Thyroid gland (tissue), 4 donors: ENCODE measurements around the gene DVL2. TPM values are rescaled to one million over a fixed set of nuclear protein-coding genes. Genes with fewer than 3 reads are reported as not detected.

ENCODE experiments used
- DNase-seq, 2 donors: peaks; one replicate each; pipeline ENCODE4 v3.0.0-alpha.2; 2019
- H3K27ac ChIP-seq, 3 donors: fragments of 200-600 bp; sonication (generic); 1 replicate in 2 of 3; 2 replicates in 1 of 3; pipeline ENCODE4 v1.5.1; 2016 to 2019; ENCODE audit warnings: mild to moderate bottlenecking in 1 of 3, moderate library complexity in 1 of 3
- H3K27me3 ChIP-seq: fragments of 200-600 bp; sonication (generic); one replicate; pipeline ENCODE4 v1.5.1; 2019
- H3K36me3 ChIP-seq, 2 donors: fragments of 200-600 bp; sonication (generic); one replicate each; pipeline ENCODE4 v1.5.1; 2016 to 2019
- H3K4me1 ChIP-seq, 2 donors: fragments of 200-600 bp; sonication (generic); one replicate each; pipeline ENCODE4 v1.5.1; 2017 to 2019
- H3K4me3 ChIP-seq, 3 donors: fragments of 200-600 bp; sonication (generic); replicated peaks in 1 of 3; 1 replicate in 2 of 3; 2 replicates in 1 of 3; pipeline ENCODE4 v1.5.1; 2016; ENCODE audit warnings: mild to moderate bottlenecking in 1 of 3
- H3K9me3 ChIP-seq: fragments of 200-600 bp; sonication (generic); one replicate; pipeline ENCODE4 v1.5.1; 2017
- CTCF ChIP-seq, 6 experiments: fragments of 200-600 bp in 3 of 6; fragments of 450-650 bp in 3 of 6; sonication (generic) in 3 of 6; IDR thresholded peaks; one replicate each; pipeline ENCODE4 v1.5.1; 2016 to 2019; ENCODE audit warnings: antibody characterized with exemption in 6 of 6, mild to moderate bottlenecking in 2 of 6, inconsistent platforms in 1 of 6, moderate library complexity in 1 of 6
- POLR2A ChIP-seq, 2 donors: fragments of 450-650 bp; IDR thresholded peaks; one replicate each; pipeline ENCODE4 v1.6.1; 2017; ENCODE audit warnings: antibody characterized with exemption in 2 of 2, mild to moderate bottlenecking in 2 of 2, moderate library complexity in 1 of 2
- WGBS, 2 donors: methylation state at CpG; one replicate each; pipeline ENCODE4 v1.1.5; 2017; 5-methylcytosine and 5-hydroxymethylcytosine counted together
- intact Hi-C: fragments of 100-400 bp; cut with DNase I; formaldehyde crosslinking; loops from one replicate; pipeline ENCODE4 v1.15.1; 2023
- total RNA-seq, 4 donors: library from RNA; depleted of rRNA; stranded (reverse); fragments of >200 nt; gene quantifications; one replicate each; pipeline ENCODE4 v1.2.3, GENCODE V29; 2016

The DVL2 gene
- total RNA-seq, 4 donors from 2014 or later: 45.3 to 68.6 (median 49.0) TPM

DNA sequence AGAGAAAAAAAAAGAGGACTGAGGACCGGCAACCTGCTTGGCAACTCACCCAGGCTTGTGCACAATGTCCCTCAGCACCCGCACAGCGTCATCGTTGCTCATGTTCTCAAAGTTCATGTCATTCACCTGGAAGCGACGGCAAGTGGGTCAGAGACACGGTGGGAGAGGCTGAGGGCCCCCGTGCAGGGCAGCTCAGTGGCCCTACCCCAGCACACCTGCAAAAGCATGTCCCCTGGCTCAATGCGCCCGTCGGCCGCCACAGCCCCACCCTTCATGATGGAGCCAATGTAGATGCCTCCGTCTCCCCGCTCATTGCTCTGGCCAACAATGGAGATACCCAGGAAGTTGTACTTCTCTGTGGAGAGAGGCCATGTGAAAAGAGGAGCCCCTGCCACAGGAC, 5.4 kb downstream of the DVL2 start:
- peaks cover 48 to 57% of the 10 kb centered on the region in 2 donors for H3K36me3 ChIP-seq
- no peak overlapping the region for H3K4me3 ChIP-seq
- H3K9me3 ChIP-seq: no peaks in the 10 kb centered on the region
- peaks cover 17 to 22% of the 10 kb centered on the region in 2 donors for H3K4me1 ChIP-seq
- TF ChIP-seq POLR2A (IDR thresholded peaks at IDR 0.05) (no peak), CTCF (IDR thresholded peaks at IDR 0.05) (no peak)
- H3K27ac ChIP-seq: no peak overlapping the region
- H3K27me3 ChIP-seq: no peaks in the 10 kb centered on the region
- intact Hi-C loops: no loop called here
- DNase-seq: no peak
- 90 to 92% methylated on average over 14 of the region's 14 CpGs for WGBS, 2 donors

DNA sequence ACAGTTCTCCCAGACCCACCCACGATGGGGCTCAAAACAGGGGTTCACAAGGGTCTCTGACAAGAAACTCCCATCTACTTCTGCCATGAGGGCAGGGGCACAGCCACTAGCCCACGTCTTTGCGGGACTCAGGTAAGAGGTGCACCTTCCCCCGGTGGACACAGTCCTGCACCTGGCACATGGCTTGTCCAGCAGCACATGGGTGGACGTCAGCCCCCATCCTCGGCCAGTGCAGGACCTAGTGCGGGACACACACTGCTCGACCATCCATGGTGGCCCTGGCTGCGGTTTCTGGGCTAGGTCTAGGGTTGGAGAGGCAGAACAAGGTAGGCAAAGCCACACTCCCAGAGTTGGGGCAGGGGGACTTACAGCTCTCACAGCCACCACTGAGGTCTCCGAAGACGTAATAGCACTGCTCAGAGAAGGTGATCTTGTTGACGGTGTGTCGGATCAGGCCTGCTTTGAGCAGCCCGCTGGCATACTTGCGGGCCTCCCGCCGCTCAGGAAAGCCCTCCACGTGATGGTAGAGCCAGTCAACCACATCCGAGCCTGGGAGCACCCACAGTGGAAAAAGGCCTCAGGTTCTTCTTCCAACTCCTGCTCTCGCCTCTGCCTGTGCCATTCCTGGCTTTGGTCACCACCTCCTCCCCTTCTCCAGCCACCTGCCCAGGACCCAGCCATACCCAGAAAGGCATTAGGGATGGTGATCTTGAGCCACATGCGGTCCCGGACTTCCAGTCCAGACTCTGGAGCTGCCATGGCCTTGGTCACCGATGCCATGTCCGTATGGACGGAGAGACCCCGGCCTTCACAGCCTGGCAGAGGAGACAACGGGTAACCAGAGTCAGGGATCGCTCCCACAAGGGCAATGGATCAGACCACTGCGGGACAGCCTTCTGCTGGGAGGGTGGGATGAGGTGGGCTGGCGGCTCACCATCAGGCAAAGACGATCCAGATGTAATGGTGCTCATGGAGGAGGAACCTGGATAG, 7.3 kb downstream of the DVL2 start:
- Histone ChIP-seq H3K36me3 (peaks cover 67 to 75% of the 10 kb centered on the region in 2 donors), H3K27me3 (no peaks in the 10 kb centered on the region), H3K27ac (no peak overlapping the region), H3K9me3 (no peaks in the 10 kb centered on the region), H3K4me3 (no peak overlapping the region), H3K4me1 (peaks cover 4 to 8% of the 10 kb centered on the region in 2 donors)
- DNase-seq: no peak
- WGBS, 2 donors: 93 to 95% methylated on average over 23 to 30 of the region's 31 CpGs
- TF ChIP-seq POLR2A (IDR thresholded peaks at IDR 0.05): no peak
- no peak for TF ChIP-seq CTCF (IDR thresholded peaks at IDR 0.05)
- intact Hi-C loops: no loop called here

DNA sequence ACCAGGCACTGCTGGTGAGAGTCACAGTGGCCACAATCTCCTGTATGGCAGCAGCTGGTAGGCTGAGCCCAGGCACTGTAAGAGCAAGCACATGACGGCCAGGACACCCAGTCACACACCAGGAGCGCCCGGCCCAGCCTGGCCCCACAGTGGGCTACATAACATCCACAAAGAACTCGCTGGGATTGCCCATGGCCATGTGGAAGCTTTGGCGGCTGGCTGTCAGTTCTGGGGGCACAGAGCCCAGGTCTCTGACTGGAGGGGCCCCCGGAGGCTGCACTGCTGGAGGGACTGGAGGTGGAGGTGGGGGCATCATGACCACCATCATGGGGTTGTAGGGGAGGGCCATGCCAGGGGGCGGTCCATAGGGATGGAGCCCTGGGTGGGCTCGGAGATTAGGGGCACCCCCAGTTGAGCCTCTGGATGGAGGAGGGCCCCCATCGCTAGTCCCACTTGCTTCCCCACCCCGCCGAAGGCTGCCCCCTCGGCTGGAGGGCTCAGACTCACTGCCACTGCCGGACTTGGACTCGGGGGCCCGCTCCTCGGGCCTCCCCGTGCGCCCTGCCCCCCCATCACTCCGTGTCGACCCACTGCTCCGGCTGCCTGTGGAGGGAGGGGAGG, 8.5 kb downstream of the DVL2 start:
- WGBS, 2 donors: 87 to 92% methylated on average over 15 to 17 of the region's 21 CpGs
- H3K27me3 ChIP-seq: no peaks in the 10 kb centered on the region
- no peak overlapping the region for H3K27ac ChIP-seq
- H3K4me3 ChIP-seq: no peak overlapping the region
- peaks cover 9 to 15% of the 10 kb centered on the region in 2 donors for H3K4me1 ChIP-seq
- intact Hi-C loops: no loop called here
- DNase-seq: no peak
- no peak for TF ChIP-seq CTCF (IDR thresholded peaks at IDR 0.05)
- no peak for TF ChIP-seq POLR2A (IDR thresholded peaks at IDR 0.05)
- H3K36me3 ChIP-seq: peaks cover 71 to 86% of the 10 kb centered on the region in 2 donors
- no peaks in the 10 kb centered on the region for H3K9me3 ChIP-seq

DNA sequence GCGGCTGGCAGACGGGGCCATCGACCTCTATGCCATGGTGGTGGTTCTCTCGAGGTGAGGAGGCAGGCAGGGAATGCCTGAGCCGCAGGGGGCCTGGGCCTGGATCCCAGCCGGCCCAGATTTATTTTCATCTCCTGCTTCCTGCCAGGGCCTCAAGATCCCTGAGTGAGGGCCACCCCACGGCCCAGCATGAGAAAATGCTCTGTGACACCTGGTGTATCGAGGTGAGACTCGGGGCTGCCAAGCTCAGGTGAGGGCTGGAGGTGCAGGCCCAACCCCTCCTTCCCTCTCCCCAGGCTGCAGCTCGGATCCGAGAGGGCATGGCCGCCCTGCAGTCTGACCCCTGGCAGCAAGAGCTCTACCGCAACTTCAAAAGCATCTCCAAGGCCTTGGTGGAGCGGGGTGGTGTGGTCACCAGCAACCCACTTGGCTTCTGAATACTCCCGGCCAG, 9.6 kb downstream of the DVL2 start:
- intact Hi-C loops: no loop called here
- Histone ChIP-seq H3K27ac (no peak overlapping the region), H3K36me3 (peaks cover 71 to 77% of the 10 kb centered on the region in 2 donors), H3K9me3 (no peaks in the 10 kb centered on the region), H3K4me3 (no peak overlapping the region), H3K4me1 (peaks cover 13 to 21% of the 10 kb centered on the region in 2 donors), H3K27me3 (no peaks in the 10 kb centered on the region)
- TF ChIP-seq CTCF (IDR thresholded peaks at IDR 0.05) (no peak), POLR2A (IDR thresholded peaks at IDR 0.05) (no peak)
- no peak for DNase-seq
- 83 to 85% methylated on average over 1 to 9 of the region's 15 CpGs for WGBS, 2 donors
